Tibial artery (tissue), 4 donors: ENCODE results near the gene TMEM260.
"Not testable (repeated sequence)": the region's sequence is repeated elsewhere in the genome, so short reads cannot be mapped to it uniquely, and the experiment has no call there.

ENCODE experiments used
- DNase-seq, 2 donors: peaks; one replicate each; pipeline ENCODE4 v3.0.0-alpha.2; 2019
- H3K27ac ChIP-seq, 2 donors: fragments of 200-600 bp; sonication (generic) in 1 of 2; 1 replicate in 1 of 2; 2 replicates in 1 of 2; pipeline ENCODE4 v1.5.1; 2018 to 2019; ENCODE audit warnings: mild to moderate bottlenecking in 1 of 2
- H3K27me3 ChIP-seq, 2 donors: fragments of 200-600 bp; sonication (generic) in 1 of 2; one replicate each; pipeline versions ENCODE4 v1.5.1 to v1.6.0; 2016 to 2019
- H3K36me3 ChIP-seq, 3 donors: fragments of 200-600 bp; sonication (generic) in 2 of 3; one replicate each; pipeline ENCODE4 v1.5.1; 2016 to 2019; ENCODE audit warnings: mild to moderate bottlenecking in 2 of 3
- H3K4me1 ChIP-seq, 4 donors: fragments of 200-600 bp; sonication (generic) in 2 of 4; 1 replicate in 3 of 4; 2 replicates in 1 of 4; pipeline ENCODE4 v1.5.1; 2016 to 2019
- H3K4me3 ChIP-seq, 2 donors: fragments of 200-600 bp; sonication (generic) in 1 of 2; 1 replicate in 1 of 2; 2 replicates in 1 of 2; pipeline ENCODE4 v1.5.1; 2018 to 2019; ENCODE audit warnings: mild to moderate bottlenecking in 2 of 2
- H3K9me3 ChIP-seq, 3 donors: fragments of 200-600 bp; sonication (generic) in 1 of 3; one replicate each; pipeline ENCODE4 v1.5.1; 2016 to 2019
- CTCF ChIP-seq, 2 experiments: fragments of 200-600 bp in 1 of 2; fragments of 450-650 bp in 1 of 2; IDR thresholded peaks; one replicate each; pipeline ENCODE4 v1.5.1; 2017 to 2019; ENCODE audit warnings: antibody characterized with exemption in 2 of 2, mild to moderate bottlenecking in 1 of 2, moderate library complexity in 1 of 2
- intact Hi-C: fragments of 100-400 bp; cut with DNase I; formaldehyde crosslinking; loops from one replicate; pipeline ENCODE4 v1.15.0; 2023; ENCODE audit warnings: low total_unique reads

TMEM260 gene

GRCh38 chr14:56598519-56598918, 18.9 kb downstream of the TMEM260 start:
- H3K27ac ChIP-seq: no peak overlapping the region

GRCh38 chr14:56603648-56604047, 24.1 kb downstream of the TMEM260 start:
- no peak for TF ChIP-seq CTCF (IDR thresholded peaks at IDR 0.05)
- DNase-seq: no peak
- intact Hi-C loops: no loop called here

More at GRCh38 chr14:56598519-56598918, 18.9 kb downstream of the TMEM260 start:
- Histone ChIP-seq H3K9me3 (no peaks in the 10 kb centered on the region), H3K4me1 (no peaks in the 10 kb centered on the region), H3K27me3 (no peaks in the 10 kb centered on the region), H3K4me3 (no peak overlapping the region), H3K36me3 (peaks cover 0 to 14% (median 6%) of the 10 kb centered on the region in 3 donors)
- no peak for TF ChIP-seq CTCF (IDR thresholded peaks at IDR 0.05)
- intact Hi-C loops: no loop called here
- no peak for DNase-seq

GRCh38 chr14:56608689-56609088, 29.1 kb downstream of the TMEM260 start:
- intact Hi-C loops: no loop called here
- peaks cover 41 to 56% (median 54%) of the 10 kb centered on the region in 3 donors for H3K36me3 ChIP-seq

More at GRCh38 chr14:56603648-56604047, 24.1 kb downstream of the TMEM260 start:
- H3K4me1 ChIP-seq: no peaks in the 10 kb centered on the region
- no peak overlapping the region for H3K4me3 ChIP-seq
- no peaks in the 10 kb centered on the region for H3K9me3 ChIP-seq
- no peak overlapping the region for H3K27ac ChIP-seq
- peaks cover 20 to 30% (median 24%) of the 10 kb centered on the region in 3 donors for H3K36me3 ChIP-seq
- no peaks in the 10 kb centered on the region for H3K27me3 ChIP-seq

GRCh38 chr14:56611663-56612062, 32.1 kb downstream of the TMEM260 start:
- peaks cover 49 to 56% (median 53%) of the 10 kb centered on the region in 3 donors for H3K36me3 ChIP-seq
- H3K27ac ChIP-seq, H3K9me3 ChIP-seq, H3K27me3 ChIP-seq, intact Hi-C loops, H3K4me1 ChIP-seq, DNase-seq, H3K4me3 ChIP-seq: not testable (repeated sequence)

More at GRCh38 chr14:56608689-56609088, 29.1 kb downstream of the TMEM260 start:
- DNase-seq: no peak
- Histone ChIP-seq H3K4me1 (no peaks in the 10 kb centered on the region), H3K4me3 (no peak overlapping the region), H3K27ac (no peak overlapping the region), H3K9me3 (no peaks in the 10 kb centered on the region), H3K27me3 (no peaks in the 10 kb centered on the region)
- TF ChIP-seq CTCF (IDR thresholded peaks at IDR 0.05): no peak

- no peak overlapping the region for H3K27ac ChIP-seq
- no peaks in the 10 kb centered on the region for H3K4me1 ChIP-seq
- no peak for DNase-seq
- peaks cover 47 to 69% (median 51%) of the 10 kb centered on the region in 3 donors for H3K36me3 ChIP-seq
- intact Hi-C loops: no loop called here
- H3K9me3 ChIP-seq: no peaks in the 10 kb centered on the region
- no peak overlapping the region for H3K4me3 ChIP-seq
- no peaks in the 10 kb centered on the region for H3K27me3 ChIP-seq
- TF ChIP-seq CTCF (IDR thresholded peaks at IDR 0.05): no peak
These were observed 37.5 kb downstream of the TMEM260 start for GRCh38 chr14:56617084-56617483.

GRCh38 chr14:56630707-56631106, 51.1 kb downstream of the TMEM260 start:
- H3K36me3 ChIP-seq: peaks cover 81 to 90% (median 86%) of the 10 kb centered on the region in 3 donors
- no peak for TF ChIP-seq CTCF (IDR thresholded peaks at IDR 0.05)

More at GRCh38 chr14:56630707-56631106, 51.1 kb downstream of the TMEM260 start:
- Histone ChIP-seq H3K4me3 (no peak overlapping the region), H3K9me3 (peaks cover 0 to 16% (median 13%) of the 10 kb centered on the region in 3 donors), H3K27ac (no peak overlapping the region), H3K4me1 (no peaks in the 10 kb centered on the region), H3K27me3 (no peaks in the 10 kb centered on the region)
- DNase-seq: no peak
- intact Hi-C loops: no loop called here
